GM20000 (cell line): ENCODE results near the gene JPH4.

Source experiments
- DNase-seq: peaks from one replicate; pipeline ENCODE4 v3.0.0; 2012; ENCODE audit warnings: low spot score
- TF ChIP-seq, protein P1 (sequence below): IDR thresholded peaks from 2 replicates; pipeline ENCODE4 v1.5.1; 2012; ENCODE audit warnings: mild to moderate bottlenecking, control low read depth; ENCODE audit errors: extremely low read depth, missing control alignments

Gene JPH4

GRCh38 chr14:23578560-23579310 is at the start of gene JPH4:
Gene JPH4, minus strand, starts transcription at chr14:23578790. Its CDS starts 1,337 bp downstream, at chr14:23577453.
- DNase-seq, result no peak

GRCh38 chr14:23627961-23628360 is 49.4 kb upstream of the JPH4 start:
- TF ChIP-seq, protein P1, sequence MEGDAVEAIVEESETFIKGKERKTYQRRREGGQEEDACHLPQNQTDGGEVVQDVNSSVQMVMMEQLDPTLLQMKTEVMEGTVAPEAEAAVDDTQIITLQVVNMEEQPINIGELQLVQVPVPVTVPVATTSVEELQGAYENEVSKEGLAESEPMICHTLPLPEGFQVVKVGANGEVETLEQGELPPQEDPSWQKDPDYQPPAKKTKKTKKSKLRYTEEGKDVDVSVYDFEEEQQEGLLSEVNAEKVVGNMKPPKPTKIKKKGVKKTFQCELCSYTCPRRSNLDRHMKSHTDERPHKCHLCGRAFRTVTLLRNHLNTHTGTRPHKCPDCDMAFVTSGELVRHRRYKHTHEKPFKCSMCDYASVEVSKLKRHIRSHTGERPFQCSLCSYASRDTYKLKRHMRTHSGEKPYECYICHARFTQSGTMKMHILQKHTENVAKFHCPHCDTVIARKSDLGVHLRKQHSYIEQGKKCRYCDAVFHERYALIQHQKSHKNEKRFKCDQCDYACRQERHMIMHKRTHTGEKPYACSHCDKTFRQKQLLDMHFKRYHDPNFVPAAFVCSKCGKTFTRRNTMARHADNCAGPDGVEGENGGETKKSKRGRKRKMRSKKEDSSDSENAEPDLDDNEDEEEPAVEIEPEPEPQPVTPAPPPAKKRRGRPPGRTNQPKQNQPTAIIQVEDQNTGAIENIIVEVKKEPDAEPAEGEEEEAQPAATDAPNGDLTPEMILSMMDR, result no peak
- no peak for DNase-seq

More at GRCh38 chr14:23578560-23579310, at the start of gene JPH4:
- TF ChIP-seq, protein P1, result no peak

DNA sequence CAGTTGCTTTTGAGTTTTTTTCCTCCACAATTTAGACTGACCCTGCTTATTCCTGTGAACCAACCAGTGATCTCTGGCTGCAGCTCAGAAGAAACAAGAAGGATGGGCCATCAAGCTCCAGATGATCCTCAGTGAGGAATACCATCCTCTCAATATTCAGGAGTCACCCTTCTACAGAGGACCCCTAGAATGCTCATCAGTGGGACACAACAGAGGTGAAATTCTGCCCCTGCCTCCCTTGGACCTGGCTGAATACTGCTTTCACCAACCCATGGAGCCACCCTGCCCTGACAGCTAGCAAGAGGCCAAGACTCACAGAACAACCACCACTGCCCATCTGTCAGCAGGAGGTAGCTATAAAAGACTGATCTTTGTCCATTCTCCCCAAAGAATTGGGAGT is 48.4 kb upstream of the JPH4 start:
- DNase-seq, result no peak
- TF ChIP-seq, protein P1, result no peak

GRCh38 chr14:23624830-23625404 is 46.3 kb upstream of the JPH4 start:
- no peak for DNase-seq
- TF ChIP-seq, protein P1, result no peak

- DNase-seq, result no peak
Measured at GRCh38 chr14:23623962-23624361, 45.4 kb upstream of the JPH4 start.

DNA sequence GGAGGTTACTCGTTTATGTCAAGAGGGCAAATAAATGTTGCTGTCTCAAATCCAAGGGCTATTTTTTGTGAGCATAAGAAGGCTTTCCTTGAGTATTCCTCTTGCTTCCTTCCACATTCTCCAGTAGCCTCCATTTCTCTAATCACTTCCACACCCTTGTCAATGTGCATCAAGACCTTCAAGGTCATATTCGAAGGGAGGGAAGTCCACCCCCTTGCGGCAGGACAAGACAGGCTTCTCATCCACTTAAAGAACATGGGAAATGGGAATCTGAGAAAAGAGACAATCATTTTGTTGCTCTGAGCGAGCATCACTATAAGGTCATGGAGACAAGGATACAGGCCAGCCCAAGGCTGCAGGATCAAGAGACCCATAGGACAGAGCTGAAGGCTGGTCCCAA is 44.4 kb upstream of the JPH4 start:
- TF ChIP-seq, protein P1, result no peak

More at GRCh38 chr14:23623962-23624361, 45.4 kb upstream of the JPH4 start:
- TF ChIP-seq, protein P1, result no peak

DNA sequence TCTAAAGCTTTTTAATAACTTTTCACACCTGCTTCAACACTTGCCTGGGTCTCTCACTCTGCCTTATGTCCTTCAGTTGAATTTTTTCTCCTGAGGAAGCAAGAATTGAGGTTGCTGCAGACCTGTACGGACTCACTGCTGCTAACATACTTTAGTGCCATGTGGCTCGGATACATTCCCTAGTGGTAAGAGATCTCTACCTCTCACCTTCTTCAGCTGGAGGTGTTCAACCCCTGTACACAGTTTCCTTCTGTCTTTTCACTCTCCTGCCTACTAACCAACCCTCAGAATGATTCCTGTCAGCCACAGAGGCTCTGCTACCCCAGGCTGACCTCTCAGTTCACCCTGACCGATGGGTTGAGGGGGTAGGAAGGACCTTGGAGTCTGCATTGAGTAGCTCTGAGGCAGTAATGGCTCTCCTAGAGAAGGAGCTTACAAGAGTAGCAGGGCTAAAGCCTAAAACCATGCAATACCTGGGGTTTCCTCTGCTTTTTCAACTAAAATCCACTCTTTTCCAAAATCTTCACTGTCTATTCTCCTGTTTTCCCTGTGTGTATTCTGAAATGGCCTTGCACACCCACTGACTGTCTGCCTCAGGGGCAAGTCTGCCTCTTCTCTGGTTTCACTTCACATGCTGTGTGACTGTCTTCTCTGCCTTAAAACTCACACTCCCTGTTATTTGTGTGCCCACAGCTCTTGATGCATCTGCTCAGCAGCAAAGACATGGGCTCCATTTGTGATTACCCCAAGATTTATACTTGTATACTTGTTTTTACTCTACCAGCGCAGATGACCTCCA is 43.5 kb upstream of the JPH4 start:
- DNase-seq, result no peak
- TF ChIP-seq, protein P1, result no peak

More for the DNA sequence above, 44.4 kb upstream of the JPH4 start:
- no peak for DNase-seq
